Activated CD4-positive, alpha-beta memory T cell treated with anti-CD3 and anti-CD28 coated beads, Interleukin-2, amount 10 ng/mL, durations not matched to agents 7 days and 5 days (primary cell): ENCODE data around the gene FHOD3. TPM values are rescaled to one million over a fixed set of nuclear protein-coding genes. Genes with fewer than 3 reads are reported as not detected.
"Not testable (repeated sequence)": the region's sequence is repeated elsewhere in the genome, so short reads cannot be mapped to it uniquely, and the experiment has no call there.

ENCODE experiments used
- CTCF ChIA-PET: fragments of 350-600 bp; sonication (Branson Sonifier 250); formaldehyde crosslinking; loops from one replicate; lab custom pipeline; 2021; ENCODE audit warnings: antibody characterized with exemption, inconsistent platforms; lab: Charles Lee
- POLR2A ChIA-PET: fragments of 350-600 bp; sonication (Branson Sonifier 250); formaldehyde crosslinking; loops from one replicate; lab custom pipeline; 2021; ENCODE audit warnings: antibody characterized with exemption; lab: Charles Lee
- DNase-seq: peaks from one replicate; pipeline ENCODE4 v3.0.0-alpha.2; 2020
- H3K27ac Mint-ChIP-seq: one replicate; pipeline ENCODE4 v1.8.0; 2021; ENCODE audit warnings: mild to moderate bottlenecking, mixed read lengths
- H3K27me3 Mint-ChIP-seq: one replicate; pipeline ENCODE4 v1.8.0; 2021; ENCODE audit warnings: mixed read lengths
- H3K36me3 Mint-ChIP-seq: one replicate; pipeline ENCODE4 v1.8.0; 2021; ENCODE audit warnings: low read depth, mixed read lengths
- H3K4me1 Mint-ChIP-seq: one replicate; pipeline ENCODE4 v1.8.0; 2021; ENCODE audit warnings: mixed read lengths
- H3K4me3 Mint-ChIP-seq: one replicate; pipeline ENCODE4 v1.8.0; 2021; ENCODE audit warnings: mild to moderate bottlenecking, mixed read lengths
- H3K9me3 Mint-ChIP-seq: one replicate; pipeline ENCODE4 v1.8.0; 2021; ENCODE audit warnings: mixed read lengths
- total RNA-seq, 2 experiments: library from RNA; stranded (reverse); gene quantifications; one replicate each; pipeline ENCODE4 v1.2.3, GENCODE V29; 2021

Gene FHOD3
- total RNA-seq, 2 experiments from 2014 or later, result not detected

GRCh38 chr18:36547544-36547943 is 250.0 kb downstream of the FHOD3 start:
- H3K36me3 Mint-ChIP-seq, result no peaks in the 10 kb centered on the region
- POLR2A ChIA-PET, result no interaction called here

DNA sequence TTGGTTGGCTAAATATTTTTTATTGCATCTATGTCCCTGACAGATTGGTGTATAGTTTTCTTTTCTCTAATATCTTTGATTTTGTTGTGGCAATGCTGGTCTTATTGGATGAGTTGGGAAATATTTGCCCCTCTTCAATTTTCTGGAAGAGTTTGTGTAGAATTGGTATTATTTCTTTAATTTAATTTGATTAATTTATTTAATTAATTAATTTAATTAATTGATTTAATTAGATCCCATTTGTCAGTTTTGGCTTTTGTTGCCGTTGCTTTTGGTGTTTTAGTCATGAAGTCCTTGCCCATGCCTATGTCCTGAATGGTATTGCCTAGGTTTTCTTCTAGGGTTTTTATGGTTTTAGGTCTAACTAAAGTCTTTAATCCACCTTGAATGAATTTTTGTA is 253.8 kb downstream of the FHOD3 start:
- H3K9me3 Mint-ChIP-seq, H3K4me3 Mint-ChIP-seq, DNase-seq, H3K4me1 Mint-ChIP-seq, CTCF ChIA-PET, H3K36me3 Mint-ChIP-seq, POLR2A ChIA-PET, H3K27me3 Mint-ChIP-seq, H3K27ac Mint-ChIP-seq: not testable (repeated sequence)

More at GRCh38 chr18:36547544-36547943, 250.0 kb downstream of the FHOD3 start:
- DNase-seq, result no peak
- Mint-ChIP-seq H3K27me3 (no peaks in the 10 kb centered on the region), H3K4me3 (no peak overlapping the region), H3K4me1 (no peaks in the 10 kb centered on the region), H3K9me3 (no peaks in the 10 kb centered on the region), H3K27ac (no peak overlapping the region)
- CTCF ChIA-PET, result no interaction called here

- Mint-ChIP-seq H3K4me1 (no peaks in the 10 kb centered on the region), H3K36me3 (no peaks in the 10 kb centered on the region), H3K27ac (no peak overlapping the region), H3K4me3 (no peak overlapping the region), H3K9me3 (no peaks in the 10 kb centered on the region), H3K27me3 (no peaks in the 10 kb centered on the region)
- no peak for DNase-seq
- CTCF ChIA-PET, result interaction anchor here (0.9 kb wide), 1 partner anchor 13 kb away, joined by 3 read pairs; no protein-coding TSS in a partner anchor
- POLR2A ChIA-PET, result no interaction called here
Measured at GRCh38 chr18:36558234-36558633, 260.7 kb downstream of the FHOD3 start.

- DNase-seq, result no peak
- Mint-ChIP-seq H3K9me3 (no peaks in the 10 kb centered on the region), H3K27ac (no peak overlapping the region), H3K27me3 (peaks cover 2% of the 10 kb centered on the region), H3K36me3 (no peaks in the 10 kb centered on the region), H3K4me3 (no peak overlapping the region), H3K4me1 (no peaks in the 10 kb centered on the region)
- ChIA-PET CTCF (no interaction called here), POLR2A (no interaction called here)
Measured at GRCh38 chr18:36559149-36559857, 261.8 kb downstream of the FHOD3 start.

DNA sequence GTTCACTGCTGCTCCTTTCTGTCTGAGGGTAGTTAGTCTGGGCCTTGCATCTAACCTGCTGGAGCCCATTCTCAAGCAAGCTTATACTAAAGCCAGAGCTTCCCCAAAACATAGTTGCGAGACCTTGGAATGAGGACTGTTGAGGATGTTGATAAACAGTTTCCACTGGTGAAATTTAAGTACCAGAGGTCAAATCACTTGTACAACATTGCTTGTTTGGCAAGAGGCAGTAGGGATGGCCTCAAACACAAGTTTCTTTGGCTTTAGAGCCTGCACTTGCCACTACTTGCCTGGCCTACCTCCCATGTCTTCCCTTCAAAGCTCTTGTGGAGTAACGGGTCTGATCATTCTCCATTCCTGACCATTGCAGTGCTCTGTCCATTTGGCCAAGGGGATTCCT is 262.7 kb downstream of the FHOD3 start:
- no peak for DNase-seq
- Mint-ChIP-seq H3K4me3 (no peak overlapping the region), H3K27me3 (peaks cover 5% of the 10 kb centered on the region), H3K36me3 (no peaks in the 10 kb centered on the region), H3K4me1 (no peaks in the 10 kb centered on the region), H3K9me3 (no peaks in the 10 kb centered on the region), H3K27ac (no peak overlapping the region)
- ChIA-PET POLR2A (no interaction called here), CTCF (no interaction called here)

DNA sequence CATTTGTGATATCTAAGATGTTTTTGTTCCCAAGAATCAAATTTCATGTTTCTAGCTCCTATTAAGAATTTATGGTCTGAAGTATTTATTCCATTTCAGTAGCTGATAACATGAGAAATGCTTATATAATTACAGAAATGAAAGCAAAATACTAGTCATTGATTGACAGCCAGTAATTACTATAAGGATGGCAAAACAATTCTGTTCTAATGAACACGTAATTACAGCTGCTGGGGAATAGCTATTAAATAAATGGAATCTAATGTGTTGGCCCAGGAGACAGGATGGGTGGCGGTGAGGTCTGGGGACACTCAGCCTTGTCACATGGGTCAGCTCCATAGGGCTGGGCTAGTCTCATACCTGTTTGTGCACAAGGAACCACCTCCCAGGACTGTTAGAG is 263.5 kb downstream of the FHOD3 start:
- Mint-ChIP-seq H3K36me3 (no peaks in the 10 kb centered on the region), H3K4me3 (no peak overlapping the region), H3K4me1 (no peaks in the 10 kb centered on the region), H3K27me3 (peaks cover 5% of the 10 kb centered on the region), H3K27ac (no peak overlapping the region), H3K9me3 (no peaks in the 10 kb centered on the region)
- no peak for DNase-seq
- CTCF ChIA-PET, result no interaction called here
- POLR2A ChIA-PET, result no interaction called here

GRCh38 chr18:36564841-36565240 is 267.3 kb downstream of the FHOD3 start:
- Mint-ChIP-seq H3K4me1 (no peaks in the 10 kb centered on the region), H3K36me3 (no peaks in the 10 kb centered on the region), H3K4me3 (no peak overlapping the region), H3K27ac (no peak overlapping the region), H3K9me3 (no peaks in the 10 kb centered on the region), H3K27me3 (peaks cover 11% of the 10 kb centered on the region)
- DNase-seq, result no peak
- CTCF ChIA-PET, result no interaction called here
- POLR2A ChIA-PET, result no interaction called here

DNA sequence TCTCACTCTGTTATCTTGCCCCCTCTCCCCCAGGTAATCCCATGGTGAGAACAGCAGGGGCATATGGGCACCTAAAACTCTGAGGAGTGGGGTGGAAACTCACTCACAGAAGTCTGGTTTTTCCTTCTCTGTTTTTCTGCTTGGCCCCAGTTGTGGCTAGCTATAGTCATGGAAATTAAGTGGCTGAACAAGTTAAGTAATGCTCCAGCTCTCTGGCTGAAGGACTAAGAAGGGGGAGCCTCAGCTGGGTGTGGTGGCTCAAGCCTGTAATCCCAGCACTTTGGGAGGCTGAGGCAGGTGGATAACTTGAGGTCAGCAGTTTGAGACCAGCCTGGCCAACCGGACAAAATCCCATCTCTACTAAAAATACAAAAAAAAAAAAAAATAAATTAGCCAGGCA is 270.3 kb downstream of the FHOD3 start:
- POLR2A ChIA-PET, result no interaction called here
- CTCF ChIA-PET, result no interaction called here
- Mint-ChIP-seq H3K4me1 (no peaks in the 10 kb centered on the region), H3K27ac (no peak overlapping the region), H3K9me3 (no peaks in the 10 kb centered on the region), H3K36me3 (no peaks in the 10 kb centered on the region), H3K27me3 (peaks cover 34% of the 10 kb centered on the region), H3K4me3 (no peak overlapping the region)
- no peak for DNase-seq

DNA sequence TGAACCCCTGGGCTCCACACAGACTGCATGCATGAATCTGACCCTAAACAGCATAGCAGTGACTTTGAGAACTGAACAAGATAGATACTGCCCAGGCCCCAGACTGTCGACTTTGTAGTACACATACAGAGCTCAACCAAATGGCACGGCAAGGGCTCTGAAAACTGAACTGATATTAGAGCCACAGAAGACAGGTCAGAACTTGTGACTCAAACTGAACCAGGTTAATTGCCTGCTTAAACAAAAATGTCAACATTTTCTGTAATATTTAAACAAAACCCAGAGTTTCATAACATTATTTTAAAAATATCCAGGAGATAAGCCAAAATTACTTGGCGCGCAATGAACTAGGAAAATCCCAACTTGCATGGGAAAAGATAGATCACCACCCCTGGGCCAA is 271.0 kb downstream of the FHOD3 start:
- CTCF ChIA-PET, result no interaction called here

DNA sequence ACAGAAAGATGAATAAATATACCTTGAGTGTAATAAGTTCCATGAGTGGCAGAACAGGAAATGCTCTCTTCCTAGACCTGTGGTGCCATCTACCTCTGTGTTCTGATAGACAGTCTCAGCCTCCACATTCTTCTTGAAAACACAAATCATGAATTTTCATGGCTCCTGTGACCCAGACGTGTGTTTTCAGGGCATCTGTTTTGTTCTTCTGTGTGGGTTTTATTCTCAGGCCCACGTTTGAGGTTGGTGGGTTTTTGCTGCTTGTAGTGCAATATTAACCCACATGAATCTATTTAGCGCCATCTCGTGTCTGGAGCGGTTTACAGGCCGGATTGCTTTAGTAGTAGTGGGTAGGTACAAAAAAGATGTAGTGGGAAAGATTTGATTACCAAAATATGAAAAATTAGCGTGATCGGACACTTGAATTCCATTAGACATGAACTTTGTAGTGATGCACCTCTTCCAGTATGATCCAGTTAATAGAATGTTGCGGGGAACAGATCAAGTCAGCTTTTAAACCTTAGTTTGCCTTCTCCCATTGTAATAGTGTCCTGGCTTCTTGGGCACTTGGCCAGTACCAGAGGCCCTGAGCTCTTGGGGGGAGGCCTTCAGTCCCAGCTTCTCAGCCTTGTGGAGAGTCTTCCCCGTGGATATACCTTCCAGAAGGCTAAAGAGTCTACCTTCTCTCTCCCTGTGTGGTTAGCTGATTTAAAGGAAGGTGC is 274.8 kb downstream of the FHOD3 start:
- Mint-ChIP-seq H3K27ac (no peak overlapping the region), H3K9me3 (no peaks in the 10 kb centered on the region), H3K36me3 (no peaks in the 10 kb centered on the region), H3K4me3 (no peak overlapping the region), H3K4me1 (no peaks in the 10 kb centered on the region), H3K27me3 (peaks cover 25% of the 10 kb centered on the region)
- POLR2A ChIA-PET, result no interaction called here
- CTCF ChIA-PET, result interaction anchor here (0.8 to 1.0 kb wide), 2 partner anchors 38 to 477 kb away, joined by 3 read pairs; no protein-coding TSS in a partner anchor
- no peak for DNase-seq

More for the DNA sequence above, 271.0 kb downstream of the FHOD3 start:
- Mint-ChIP-seq H3K4me1 (no peaks in the 10 kb centered on the region), H3K27ac (no peak overlapping the region), H3K4me3 (no peak overlapping the region), H3K36me3 (no peaks in the 10 kb centered on the region), H3K9me3 (no peaks in the 10 kb centered on the region), H3K27me3 (peaks cover 34% of the 10 kb centered on the region)
- POLR2A ChIA-PET, result no interaction called here
- no peak for DNase-seq

DNA sequence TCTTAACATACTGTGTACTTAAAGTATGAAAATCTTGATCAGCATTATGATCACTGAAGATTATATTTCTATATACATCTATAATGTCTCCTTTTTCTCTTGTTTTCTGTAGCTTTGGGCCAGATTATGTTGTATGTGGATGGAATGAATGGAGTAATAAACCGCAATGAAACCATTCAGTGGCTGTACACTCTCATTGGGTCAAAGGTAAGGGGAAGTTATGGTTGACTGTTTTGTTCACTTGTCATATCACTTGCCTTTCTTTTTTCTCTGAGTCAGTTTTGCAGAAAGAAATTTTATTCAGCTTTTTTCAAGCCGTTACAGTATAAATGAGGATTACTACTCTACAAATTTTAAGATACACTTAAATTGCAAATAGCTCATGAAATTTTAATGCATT is 278.8 kb downstream of the FHOD3 start:
- peaks cover 4% of the 10 kb centered on the region for H3K4me1 Mint-ChIP-seq
- no peak for DNase-seq
- H3K9me3 Mint-ChIP-seq, result no peaks in the 10 kb centered on the region
- ChIA-PET POLR2A (no interaction called here), CTCF (no interaction called here)
- H3K4me3 Mint-ChIP-seq, result no peak overlapping the region
- H3K27ac Mint-ChIP-seq, result no peak overlapping the region
- H3K36me3 Mint-ChIP-seq, result no peaks in the 10 kb centered on the region
- H3K27me3 Mint-ChIP-seq, result peaks cover 15% of the 10 kb centered on the region

- H3K36me3 Mint-ChIP-seq, result no peaks in the 10 kb centered on the region
- peaks cover 4% of the 10 kb centered on the region for H3K27me3 Mint-ChIP-seq
- CTCF ChIA-PET, result no interaction called here
- H3K4me1 Mint-ChIP-seq, result peaks cover 4% of the 10 kb centered on the region
- H3K27ac Mint-ChIP-seq, result no peak overlapping the region
- POLR2A ChIA-PET, result no interaction called here
- H3K4me3 Mint-ChIP-seq, result no peak overlapping the region
- no peaks in the 10 kb centered on the region for H3K9me3 Mint-ChIP-seq
- DNase-seq, result no peak
Measured at GRCh38 chr18:36578871-36579710, 281.6 kb downstream of the FHOD3 start.

GRCh38 chr18:36580266-36580665 is 282.8 kb downstream of the FHOD3 start:
- no peak overlapping the region for H3K27ac Mint-ChIP-seq

More at GRCh38 chr18:36580266-36580665, 282.8 kb downstream of the FHOD3 start:
- DNase-seq, result no peak
- ChIA-PET CTCF (no interaction called here), POLR2A (no interaction called here)
- H3K27me3 Mint-ChIP-seq, result peaks cover 4% of the 10 kb centered on the region
- H3K36me3 Mint-ChIP-seq, result no peaks in the 10 kb centered on the region
- no peak overlapping the region for H3K4me3 Mint-ChIP-seq
- no peaks in the 10 kb centered on the region for H3K9me3 Mint-ChIP-seq
- peaks cover 4% of the 10 kb centered on the region for H3K4me1 Mint-ChIP-seq
